Upper lobe of right lung (tissue), 1 donor: ENCODE data around the gene KCNT2. TPM values are rescaled to one million over a fixed set of nuclear protein-coding genes. Genes with fewer than 3 reads are reported as not detected.

Source experiments
- ATAC-seq: fragments of 200-7000 bp; cut with Tn5 transposase; one replicate; pipeline ENCODE4 v1.9.1; 2020; ENCODE audit warnings: mild to moderate bottlenecking, moderate library complexity
- DNase-seq: peaks from one replicate; pipeline ENCODE4 v3.0.0-alpha.2; 2020
- H3K27ac ChIP-seq: fragments of 200-600 bp; one replicate; pipeline ENCODE4 v1.8.0; 2022
- H3K27me3 ChIP-seq: fragments of 200-600 bp; one replicate; pipeline ENCODE4 v1.8.0; 2022; ENCODE audit warnings: mild to moderate bottlenecking
- H3K36me3 ChIP-seq: fragments of 200-600 bp; one replicate; pipeline ENCODE4 v1.8.0; 2022
- H3K4me1 ChIP-seq: fragments of 200-600 bp; one replicate; pipeline ENCODE4 v1.8.0; 2022
- H3K4me3 ChIP-seq: fragments of 200-600 bp; one replicate; pipeline ENCODE4 v1.8.0; 2022; ENCODE audit warnings: mild to moderate bottlenecking
- H3K9me3 ChIP-seq: fragments of 200-600 bp; one replicate; pipeline ENCODE4 v1.8.0; 2022
- CTCF ChIP-seq: fragments of 200-600 bp; IDR thresholded peaks from one replicate; pipeline ENCODE4 v1.8.0; 2022; ENCODE audit warnings: antibody characterized with exemption
- intact Hi-C: fragments of 100-400 bp; cut with DNase I; formaldehyde crosslinking; loops from one replicate; pipeline ENCODE4 v1.11.0; 2022
- total RNA-seq: library from RNA; stranded (reverse); fragmentation: NEBNext Ultra II Directional; extraction: Animal tissue kit (Norgen Biotek cat#: 25700); gene quantifications from one replicate; pipeline ENCODE4 v1.2.1, GENCODE V29; 2021
- donor health status: DM: no; HTN: yes; CAD: no; lungs with severe emphysema.

The KCNT2 gene
- total RNA-seq, 1 donor from 2014 or later: 8.1 TPM

- Histone ChIP-seq H3K27me3 (no peaks in the 10 kb centered on the region), H3K36me3 (no peaks in the 10 kb centered on the region), H3K4me1 (no peaks in the 10 kb centered on the region), H3K27ac (no peak overlapping the region), H3K4me3 (no peak overlapping the region), H3K9me3 (no peaks in the 10 kb centered on the region)
- DNase-seq (no peak), ATAC-seq (no peak)
- no peak for TF ChIP-seq CTCF
- intact Hi-C loops: no loop called here
These were observed 223.1 kb downstream of the KCNT2 start for GRCh38 chr1:196385109-196385508.

GRCh38 chr1:196382383-196382782, 225.9 kb downstream of the KCNT2 start:
- intact Hi-C loops: no loop called here
- ATAC-seq (no peak), DNase-seq (no peak)
- Histone ChIP-seq H3K36me3 (no peaks in the 10 kb centered on the region), H3K4me1 (no peaks in the 10 kb centered on the region), H3K4me3 (no peak overlapping the region), H3K9me3 (no peaks in the 10 kb centered on the region), H3K27me3 (no peaks in the 10 kb centered on the region), H3K27ac (no peak overlapping the region)
- TF ChIP-seq CTCF: no peak

- Histone ChIP-seq H3K4me3 (no peak overlapping the region), H3K9me3 (no peaks in the 10 kb centered on the region), H3K27me3 (no peaks in the 10 kb centered on the region), H3K27ac (no peak overlapping the region), H3K4me1 (no peaks in the 10 kb centered on the region), H3K36me3 (no peaks in the 10 kb centered on the region)
- TF ChIP-seq CTCF: no peak
- DNase-seq (no peak), ATAC-seq (no peak)
- intact Hi-C loops: no loop called here
These were observed 226.7 kb downstream of the KCNT2 start for GRCh38 chr1:196381544-196381943.

- DNase-seq (no peak), ATAC-seq (no peak)
- no peaks in the 10 kb centered on the region for H3K9me3 ChIP-seq
- intact Hi-C loops: no loop called here
- H3K4me1 ChIP-seq: no peaks in the 10 kb centered on the region
- no peaks in the 10 kb centered on the region for H3K36me3 ChIP-seq
- no peaks in the 10 kb centered on the region for H3K27me3 ChIP-seq
- no peak overlapping the region for H3K4me3 ChIP-seq
- no peak for TF ChIP-seq CTCF
- no peak overlapping the region for H3K27ac ChIP-seq
These were observed 227.9 kb downstream of the KCNT2 start for GRCh38 chr1:196380316-196380715.

GRCh38 chr1:196377811-196378210, 230.4 kb downstream of the KCNT2 start:
- TF ChIP-seq CTCF: no peak
- no peaks in the 10 kb centered on the region for H3K9me3 ChIP-seq
- intact Hi-C loops: no loop called here
- H3K4me3 ChIP-seq: no peak overlapping the region
- no peaks in the 10 kb centered on the region for H3K36me3 ChIP-seq
- H3K27ac ChIP-seq: no peak overlapping the region
- ATAC-seq (no peak), DNase-seq (no peak)
- no peaks in the 10 kb centered on the region for H3K27me3 ChIP-seq
- no peaks in the 10 kb centered on the region for H3K4me1 ChIP-seq

- TF ChIP-seq CTCF: no peak
These were observed 231.5 kb downstream of the KCNT2 start for GRCh38 chr1:196376630-196377328.

More at GRCh38 chr1:196376630-196377328, 231.5 kb downstream of the KCNT2 start:
- H3K9me3 ChIP-seq: no peaks in the 10 kb centered on the region
- ATAC-seq: no peak
- H3K4me1 ChIP-seq: no peaks in the 10 kb centered on the region
- no peak for DNase-seq
- H3K36me3 ChIP-seq: no peaks in the 10 kb centered on the region
- no peaks in the 10 kb centered on the region for H3K27me3 ChIP-seq
- no peak overlapping the region for H3K4me3 ChIP-seq
- intact Hi-C loops: no loop called here
- H3K27ac ChIP-seq: no peak overlapping the region
